Measurements from ENCODE around the gene POLE.

DNA sequence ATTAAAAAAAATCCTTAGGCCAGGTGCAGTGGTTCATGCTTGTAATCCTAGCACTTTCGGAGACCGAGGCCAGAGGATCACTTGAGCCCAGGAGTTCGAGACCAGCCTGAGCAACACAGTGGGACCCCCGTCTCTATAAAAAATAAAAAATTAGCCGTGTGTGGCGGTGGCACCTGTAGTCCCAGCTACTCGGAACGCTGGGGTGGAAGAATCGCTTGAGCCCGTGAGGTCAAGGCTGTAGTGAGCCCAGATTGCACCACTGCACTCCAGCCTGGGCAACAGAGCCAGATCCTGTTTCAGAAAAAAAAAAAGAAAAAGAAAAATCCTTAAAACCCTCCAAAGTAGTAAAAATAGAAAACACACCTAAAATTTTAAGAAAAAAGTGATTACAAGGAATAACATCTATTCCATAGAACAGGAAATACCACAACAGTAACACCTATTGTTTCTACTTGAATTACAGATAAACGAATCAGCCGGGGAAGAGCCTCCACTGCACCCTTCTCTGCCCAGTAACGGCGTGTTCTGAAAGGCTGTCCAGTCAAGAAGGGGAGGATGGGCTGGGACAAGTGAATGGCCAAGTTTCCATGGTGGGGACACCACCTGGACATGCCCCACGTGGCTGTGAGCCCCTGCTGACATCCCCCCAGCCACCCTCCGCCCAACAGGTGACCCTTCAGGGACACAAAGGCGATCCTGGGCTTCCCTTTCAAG, 17.8 kb downstream of the POLE start:
- TF ChIP-seq SP1 (IDR thresholded peaks at IDR 0.05) (no peak), BHLHE40 (IDR thresholded peaks at IDR 0.05; ENCODE audit: borderline replicate concordance) (no peak), ELF4 (IDR thresholded peaks at IDR 0.05) (no peak)

Measured in HEK293T (cell line).